NCI-H2196 treated with DMSO at 0.1 percent for 48 hours (cell line): ENCODE measurements around the gene TBC1D1.

Experiments
- DNase-seq: peaks from one replicate; lab custom pipeline; 2025; ENCODE audit not compliant: unreplicated experiment; lab: John Stamatoyannopoulos, UW

TBC1D1 gene

DNA sequence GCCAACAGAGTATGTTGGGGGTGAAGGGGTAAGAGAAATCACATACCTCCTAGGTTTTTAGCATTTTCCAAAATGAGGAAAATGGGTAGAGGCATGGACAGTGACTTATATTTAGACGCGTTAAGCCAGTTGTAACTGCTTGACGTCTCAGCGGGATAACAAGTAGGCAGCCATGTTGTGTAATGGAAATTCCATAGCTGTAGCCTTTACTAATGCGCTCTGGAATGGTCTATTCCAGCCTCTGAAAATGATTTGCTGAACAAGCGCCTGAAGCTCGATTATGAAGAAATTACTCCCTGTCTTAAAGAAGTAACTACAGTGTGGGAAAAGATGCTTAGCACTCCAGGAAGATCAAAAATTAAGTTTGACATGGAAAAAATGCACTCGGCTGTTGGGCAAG lies 204.8 kb downstream of the TBC1D1 start:
- DNase-seq, result no peak

DNA sequence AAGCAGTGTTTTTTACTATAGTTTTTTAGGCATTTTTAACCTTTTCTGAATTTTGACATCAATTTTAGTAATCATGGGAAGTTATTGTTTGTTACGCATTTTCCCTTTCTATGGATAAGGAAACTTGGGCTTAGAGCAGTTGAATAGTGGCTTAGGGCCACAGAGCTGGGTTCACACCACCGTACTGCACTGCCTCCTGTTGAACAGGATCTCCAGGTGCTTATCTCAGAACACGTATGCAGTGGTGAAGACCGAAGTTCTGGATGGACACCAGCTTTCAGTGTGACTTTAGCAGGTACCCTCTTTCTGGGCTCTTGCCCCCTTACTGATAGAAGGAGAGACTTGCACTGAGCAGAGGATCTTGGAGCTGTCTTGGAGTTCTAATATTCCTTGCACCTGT lies 206.9 kb downstream of the TBC1D1 start:
- DNase-seq, result no peak

DNA sequence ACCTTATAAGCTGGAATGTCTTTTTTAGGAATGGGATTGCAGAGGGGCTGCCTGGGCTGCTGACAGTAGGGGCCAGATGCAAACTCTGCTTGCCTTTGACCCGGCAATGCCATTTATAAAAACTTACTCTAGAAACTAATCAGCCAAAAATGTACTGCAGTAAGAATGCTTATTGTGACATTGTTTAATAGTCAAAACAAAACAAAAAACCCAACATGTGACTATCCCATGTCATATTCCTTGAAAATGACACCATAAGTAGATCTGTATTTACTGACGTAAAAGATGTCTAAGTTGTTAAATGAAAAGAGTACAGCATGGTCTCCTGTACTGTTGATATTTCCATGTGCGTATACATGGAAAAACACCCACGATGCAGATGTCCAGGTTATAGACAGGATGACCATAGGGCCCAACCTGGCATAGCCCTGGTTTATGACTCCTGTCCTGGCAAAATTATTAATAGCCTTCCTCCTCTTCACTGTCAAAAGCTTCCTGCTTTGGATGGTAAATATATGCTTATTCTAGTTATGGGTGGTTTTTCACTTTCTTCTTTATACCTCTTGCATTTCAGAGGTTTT lies 208.2 kb downstream of the TBC1D1 start:
- no peak for DNase-seq

DNA sequence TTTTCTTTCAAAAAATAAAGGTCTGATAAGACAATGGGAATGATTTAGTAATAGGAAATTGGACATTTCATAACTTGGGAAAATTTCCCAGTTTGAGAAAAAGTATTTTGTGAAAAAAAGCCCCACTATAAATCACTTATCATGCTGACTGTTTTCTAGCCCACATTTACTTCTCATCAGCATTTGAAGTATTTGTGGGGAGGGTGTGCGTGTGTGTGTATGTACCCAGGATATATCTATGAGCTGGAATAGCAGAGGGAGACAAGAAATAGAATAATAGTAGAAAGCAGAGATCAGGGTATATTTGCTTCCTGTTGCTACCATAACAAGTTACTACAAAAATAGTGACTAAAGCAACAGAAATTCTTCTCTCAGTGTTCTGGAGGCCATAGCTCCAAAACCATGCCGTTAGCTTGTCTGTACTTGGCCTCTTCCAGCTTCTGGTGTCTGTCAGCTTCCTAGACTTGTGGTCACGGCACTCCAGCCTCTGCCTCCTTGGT lies 209.1 kb downstream of the TBC1D1 start:
- no peak for DNase-seq

DNA sequence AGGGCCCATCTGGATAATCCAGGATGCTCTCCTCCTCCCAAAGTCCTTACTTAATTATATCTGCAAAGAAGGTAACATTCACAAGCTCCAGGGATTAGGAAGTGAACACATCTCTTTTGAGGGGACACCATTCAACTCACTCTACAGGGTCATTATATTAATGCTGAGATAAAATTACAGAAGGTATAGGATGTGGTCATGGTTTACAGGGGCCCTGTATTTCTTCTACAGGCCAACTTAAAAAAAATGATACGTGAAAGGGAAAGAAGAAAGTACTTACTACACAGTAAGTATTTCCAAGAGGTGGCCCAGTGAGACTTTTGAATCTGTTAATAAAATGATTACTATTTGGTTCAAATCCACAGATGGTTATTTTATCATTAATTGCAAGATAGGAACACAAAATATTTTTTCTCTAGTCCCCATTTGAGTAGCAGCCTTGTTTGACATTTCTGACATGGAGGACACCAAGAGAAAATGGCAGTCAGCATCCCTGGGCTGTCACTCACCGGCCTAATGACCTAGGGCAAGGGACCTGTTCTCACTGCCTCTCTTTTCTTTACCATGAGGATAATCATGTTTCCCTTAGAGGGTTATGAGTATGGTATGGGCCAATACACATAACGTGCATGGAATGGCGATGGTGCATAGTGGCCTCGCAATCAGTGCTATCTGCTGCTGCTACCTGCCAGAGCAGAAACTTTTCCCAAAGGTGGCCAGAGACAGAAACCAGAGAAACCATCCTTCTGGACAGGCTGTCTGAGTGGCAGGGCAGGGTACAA lies 209.8 kb downstream of the TBC1D1 start:
- DNase-seq, result no peak

DNA sequence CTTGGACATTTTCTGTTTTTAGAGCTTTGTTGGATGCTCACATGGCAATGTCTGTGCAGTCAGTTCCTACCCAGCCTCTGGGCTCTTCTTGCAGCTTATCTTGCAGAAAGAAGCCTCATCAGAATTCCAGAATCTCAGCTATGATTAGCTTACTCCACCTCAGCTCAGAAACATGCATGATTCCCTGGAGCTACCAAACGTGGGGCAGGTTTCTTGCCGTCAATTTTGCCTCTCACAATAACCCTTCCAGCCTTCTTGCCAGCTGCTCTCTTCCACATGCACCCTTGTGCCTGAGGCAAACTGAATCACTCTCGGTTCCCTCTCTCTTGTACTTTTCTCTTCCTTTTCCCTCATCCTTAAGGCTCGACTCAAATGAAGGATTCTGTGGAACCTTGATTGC lies 210.7 kb downstream of the TBC1D1 start:
- no peak for DNase-seq

DNA sequence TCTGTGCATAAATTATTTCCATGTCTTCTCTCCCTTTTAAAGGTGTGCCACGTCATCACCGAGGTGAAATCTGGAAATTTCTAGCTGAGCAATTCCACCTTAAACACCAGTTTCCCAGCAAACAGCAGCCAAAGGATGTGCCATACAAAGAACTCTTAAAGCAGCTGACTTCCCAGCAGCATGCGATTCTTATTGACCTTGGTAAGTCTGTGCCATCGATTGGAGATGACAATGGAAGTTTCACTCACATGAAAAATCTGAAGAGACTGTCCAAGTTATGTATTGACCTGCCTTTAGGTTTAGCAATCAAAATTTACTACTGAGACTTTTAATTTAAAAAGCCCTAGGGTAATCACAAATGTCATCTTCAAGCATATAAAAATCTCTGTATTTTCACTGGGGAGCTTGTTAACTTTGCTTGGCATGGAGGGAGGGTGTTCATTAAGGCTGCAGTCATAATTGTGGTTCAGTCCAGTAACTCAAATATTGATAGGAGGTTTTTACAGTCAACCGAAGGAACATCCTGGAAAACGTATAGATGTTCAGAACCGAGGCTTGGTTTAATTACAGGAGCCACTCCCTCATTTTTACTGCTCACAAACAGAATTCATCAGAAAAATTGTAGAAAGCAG lies 212.2 kb downstream of the TBC1D1 start:
- DNase-seq, result no peak

DNA sequence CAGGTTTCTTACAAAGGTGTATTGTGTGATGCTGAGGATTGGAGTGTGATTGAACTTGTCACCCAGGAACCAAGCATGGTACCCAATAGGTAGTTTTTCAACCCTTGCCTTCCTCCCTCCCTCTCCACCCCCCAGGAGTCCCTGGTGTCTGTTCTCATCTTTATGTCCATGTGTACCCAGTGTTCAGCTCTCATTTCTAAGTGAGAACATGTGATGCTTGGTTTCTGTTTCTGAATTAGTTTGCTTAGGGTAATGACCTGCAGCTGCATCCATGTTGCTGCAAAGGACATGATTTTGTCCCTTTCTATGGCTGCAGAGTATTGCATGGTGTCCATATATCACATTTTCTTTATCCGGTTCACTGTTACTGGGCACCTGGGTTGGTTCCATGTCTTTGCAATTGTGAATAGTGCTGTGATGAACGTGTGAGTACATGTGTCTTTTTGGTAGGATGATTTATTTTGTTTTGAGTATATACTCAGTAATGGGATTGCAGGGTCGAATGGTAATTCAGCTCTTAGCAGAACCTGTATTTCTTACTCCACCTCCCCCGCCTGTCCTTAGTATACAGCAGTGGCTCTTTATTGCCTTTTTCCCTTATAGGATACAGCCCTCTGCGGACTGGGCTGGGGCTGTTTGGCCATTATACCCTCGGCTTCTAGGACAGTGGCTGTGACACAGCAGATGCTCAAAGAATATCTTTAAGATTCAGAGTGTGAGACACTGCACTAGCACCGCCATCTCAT lies 214.8 kb downstream of the TBC1D1 start:
- DNase-seq, result no peak

DNA sequence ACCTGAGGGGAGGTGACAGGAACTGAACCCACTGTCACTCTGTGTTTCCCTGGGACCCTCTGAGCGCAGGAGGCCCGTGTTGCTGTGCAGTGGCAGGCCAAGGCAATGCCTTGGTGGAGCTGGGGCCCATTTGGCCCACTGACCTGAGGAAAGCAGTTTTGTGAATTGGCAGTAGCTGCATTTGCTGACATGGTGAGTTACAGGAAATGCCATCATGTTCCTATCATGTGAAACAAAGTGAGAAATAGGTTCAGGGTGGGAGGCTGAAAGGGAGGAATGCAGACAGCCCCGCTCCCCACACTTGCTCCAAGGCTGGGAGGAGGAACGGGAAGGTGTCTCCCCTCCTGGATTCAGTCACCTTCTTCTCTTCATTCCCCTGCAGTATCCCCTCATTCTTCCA lies 215.4 kb downstream of the TBC1D1 start:
- DNase-seq, result no peak

DNA sequence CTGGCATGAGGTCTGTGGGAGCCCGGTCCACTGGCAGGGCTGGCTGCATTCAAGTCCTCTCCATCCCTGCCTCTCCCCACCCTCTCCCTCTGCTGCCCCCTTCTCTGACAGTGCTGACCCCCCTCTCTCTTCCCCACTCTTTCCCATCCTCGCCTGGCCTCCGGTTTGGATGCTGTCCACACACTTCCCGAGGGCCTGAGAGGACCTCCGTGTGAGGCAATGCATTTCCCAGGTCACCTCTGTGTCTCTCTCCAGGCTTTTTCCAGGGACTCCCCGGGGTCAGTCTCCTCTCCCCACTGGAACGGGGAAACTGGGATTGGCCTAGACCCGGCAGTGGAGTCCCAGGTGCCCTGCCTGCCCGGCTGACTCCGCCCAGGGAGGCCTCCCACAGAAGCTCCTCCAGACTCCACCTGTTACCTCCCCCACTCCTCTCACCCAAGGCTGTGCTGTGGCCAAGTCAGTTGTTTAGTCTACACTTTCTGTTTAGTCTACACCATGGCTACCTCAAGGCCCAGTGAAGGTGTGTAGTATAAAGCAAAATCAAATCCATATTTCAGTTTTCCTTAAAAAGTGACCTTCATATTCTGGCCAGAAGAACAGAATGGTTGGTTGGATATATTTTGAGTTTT lies 216.1 kb downstream of the TBC1D1 start:
- no peak for DNase-seq

DNA sequence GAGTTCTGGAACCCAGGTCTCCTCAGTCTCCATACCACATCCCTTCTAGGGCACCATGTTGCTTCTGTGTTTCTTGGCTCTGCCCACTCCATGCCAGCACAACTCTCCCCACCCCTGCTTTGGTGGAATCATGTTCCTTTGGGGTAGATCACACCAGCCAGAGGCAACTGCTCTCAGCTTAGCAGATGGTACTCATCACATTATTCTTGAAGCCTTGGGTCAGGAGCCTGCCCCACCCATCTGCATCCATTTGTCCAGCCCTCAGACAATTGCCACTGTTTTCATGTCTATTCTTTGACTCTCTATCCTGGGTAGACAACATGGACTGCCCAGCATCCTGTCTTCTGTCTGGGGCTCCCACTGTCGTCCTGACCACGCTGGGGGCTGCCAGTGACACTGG lies 216.9 kb downstream of the TBC1D1 start:
- DNase-seq, result no peak

DNA sequence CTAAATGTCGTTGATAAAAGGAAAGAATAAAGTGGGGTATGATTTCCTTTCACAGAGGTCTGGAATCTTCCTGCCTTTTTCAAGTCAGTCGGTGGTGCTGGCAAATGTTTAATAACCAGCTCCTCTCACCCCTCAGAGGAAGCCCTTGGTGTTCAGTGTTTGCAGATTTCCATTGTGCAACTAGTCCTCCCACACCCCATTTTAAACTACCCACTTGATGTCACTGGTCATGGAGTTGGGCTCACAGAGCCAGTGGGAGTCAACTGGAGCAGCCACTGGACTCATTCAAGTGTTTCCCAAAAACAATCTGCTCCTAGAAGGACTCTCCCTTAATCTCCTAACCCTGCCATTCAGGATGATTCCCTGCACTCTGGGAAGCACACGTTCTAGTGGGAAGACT lies 218.5 kb downstream of the TBC1D1 start:
- no peak for DNase-seq

DNA sequence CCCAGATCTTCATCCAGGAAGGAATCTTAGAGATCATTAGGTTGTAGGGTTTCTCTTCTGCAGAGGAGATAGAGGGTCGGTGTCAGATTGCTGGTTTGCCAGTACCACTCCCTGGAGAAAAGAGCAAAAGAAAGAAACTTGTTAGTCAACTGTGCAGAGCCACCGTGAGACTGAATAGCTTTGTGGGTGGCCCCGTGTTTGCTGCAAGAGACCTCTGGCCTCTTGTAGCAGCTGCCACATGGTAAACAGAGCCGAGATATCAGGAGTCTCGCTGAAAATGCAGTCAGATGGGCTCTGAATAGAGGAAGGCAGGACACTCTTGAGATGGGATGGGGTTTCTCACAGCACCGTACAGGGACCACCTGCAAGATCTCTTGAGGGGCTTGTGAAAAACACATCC lies 219.0 kb downstream of the TBC1D1 start:
- DNase-seq, result no peak

DNA sequence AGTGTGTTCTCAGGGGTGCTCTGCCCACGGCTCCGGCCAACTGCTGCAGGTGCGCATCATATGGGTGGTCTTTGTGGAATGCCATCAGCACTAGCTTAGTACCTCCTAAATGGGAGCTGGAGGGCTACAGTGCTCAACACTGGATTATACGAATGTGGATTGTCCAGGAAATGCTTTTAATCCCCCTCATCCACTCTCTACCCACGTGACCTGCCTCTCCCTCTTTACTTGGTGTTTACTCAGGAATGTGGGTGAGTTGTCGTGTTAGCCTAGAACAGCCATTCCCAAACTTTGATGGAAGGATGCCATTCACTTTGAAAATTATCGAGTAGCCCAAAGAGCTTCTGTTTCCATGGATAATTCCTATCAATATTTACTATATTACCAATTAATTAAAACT lies 220.1 kb downstream of the TBC1D1 start:
- no peak for DNase-seq

DNA sequence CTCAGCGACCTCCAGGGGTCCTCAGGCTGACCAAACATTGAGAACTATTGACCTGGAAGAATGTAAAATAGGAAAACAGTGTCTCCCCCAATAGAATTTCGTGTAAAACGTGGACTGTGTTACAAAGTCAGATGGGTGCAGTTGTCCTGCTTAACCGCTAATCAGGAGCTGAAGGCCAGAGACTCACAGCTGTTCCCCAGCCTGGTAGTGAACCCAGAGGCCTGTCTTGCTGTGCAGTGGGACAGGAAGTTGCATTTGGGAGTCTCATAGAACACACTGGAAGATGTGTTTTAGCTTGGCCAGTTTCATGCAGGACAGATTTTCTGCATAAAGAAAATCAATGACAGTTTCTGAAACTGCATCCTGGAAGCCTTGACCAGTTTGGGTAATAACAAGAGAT lies 220.8 kb downstream of the TBC1D1 start:
- DNase-seq, result no peak

DNA sequence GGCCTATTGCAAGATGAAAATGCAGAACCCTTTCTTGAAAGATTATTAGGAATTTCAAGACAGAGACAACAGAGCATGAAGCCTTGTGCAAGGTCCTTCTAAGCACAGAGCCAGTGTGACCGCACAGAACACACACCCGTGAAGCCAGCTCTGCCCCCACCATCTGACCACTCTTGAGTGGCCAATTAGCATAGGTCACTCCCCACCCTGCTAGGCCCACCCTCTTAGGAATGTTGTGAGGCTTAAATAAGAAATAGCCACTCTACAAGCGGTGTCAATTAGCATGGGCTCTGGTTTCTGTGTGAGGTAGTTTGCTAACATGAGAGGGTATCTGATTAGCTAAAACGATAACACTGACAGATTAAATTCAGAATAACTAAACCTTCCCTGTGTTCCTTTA lies 222.2 kb downstream of the TBC1D1 start:
- DNase-seq, result no peak

DNA sequence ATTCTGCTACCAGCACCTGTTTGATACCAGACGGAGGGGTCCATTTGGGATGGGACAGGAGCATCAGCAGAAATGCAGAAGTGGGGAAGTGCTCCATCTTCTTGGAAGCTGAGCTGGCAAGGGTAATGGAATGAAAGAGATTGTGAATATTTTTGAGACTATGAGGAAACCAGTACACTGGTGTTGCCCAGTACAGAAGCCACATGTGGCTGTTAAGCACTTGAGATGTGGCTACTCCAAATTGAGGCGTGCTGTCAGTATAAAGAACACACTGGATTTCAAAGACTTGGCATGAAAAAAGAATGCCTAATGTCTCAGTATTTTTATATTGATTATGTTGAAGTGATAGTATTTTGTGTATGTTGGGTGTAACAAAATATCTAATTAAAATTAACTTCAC lies 222.7 kb downstream of the TBC1D1 start:
- DNase-seq, result no peak

DNA sequence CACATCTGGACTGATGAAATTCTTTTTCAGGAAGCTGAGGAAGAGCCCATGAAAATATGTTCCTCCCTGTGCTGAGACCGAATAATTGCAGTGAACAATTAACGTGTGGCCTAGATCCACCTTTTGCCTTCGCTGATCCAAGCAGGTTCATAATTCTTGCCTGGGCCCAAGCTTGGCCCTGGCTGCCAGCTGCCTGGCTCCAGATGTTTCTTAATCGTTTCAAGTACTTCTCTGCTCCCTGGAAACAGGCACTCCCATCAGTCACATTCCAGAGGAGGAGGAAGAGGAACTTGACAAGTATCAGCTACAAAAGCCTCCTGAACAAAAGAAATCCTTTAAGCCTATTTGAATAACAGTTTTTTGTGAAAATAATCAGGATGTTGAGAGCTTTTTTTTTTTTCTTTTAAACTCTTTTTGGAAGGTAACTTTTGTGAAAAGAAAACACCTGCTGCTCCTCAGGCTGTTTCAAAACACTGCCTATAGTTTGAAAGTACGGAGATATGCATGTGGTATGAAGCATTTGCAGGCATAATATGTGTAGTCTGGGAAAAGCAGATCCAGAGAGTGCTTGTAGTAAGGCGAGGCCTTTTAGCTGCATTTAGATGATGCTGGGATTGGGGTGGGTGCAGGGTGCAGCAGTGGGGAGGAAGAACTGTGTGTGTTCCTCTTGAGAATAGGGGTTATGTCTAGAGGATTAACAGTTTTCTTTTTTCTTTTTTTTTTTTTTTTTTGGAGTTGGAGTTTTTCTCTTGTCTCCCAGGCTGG lies 223.7 kb downstream of the TBC1D1 start:
- DNase-seq, result no peak

DNA sequence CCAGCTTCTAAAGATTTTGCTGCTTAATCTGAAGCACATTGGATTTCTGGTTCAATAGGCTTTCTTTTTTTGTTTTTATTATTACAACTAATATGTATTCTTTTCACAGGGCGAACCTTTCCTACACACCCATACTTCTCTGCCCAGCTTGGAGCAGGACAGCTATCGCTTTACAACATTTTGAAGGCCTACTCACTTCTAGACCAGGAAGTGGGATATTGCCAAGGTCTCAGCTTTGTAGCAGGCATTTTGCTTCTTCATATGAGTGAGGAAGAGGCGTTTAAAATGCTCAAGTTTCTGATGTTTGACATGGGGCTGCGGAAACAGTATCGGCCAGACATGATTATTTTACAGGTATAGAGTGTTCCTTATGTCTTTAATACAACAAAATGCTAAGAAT lies 224.7 kb downstream of the TBC1D1 start:
- DNase-seq, result no peak

DNA sequence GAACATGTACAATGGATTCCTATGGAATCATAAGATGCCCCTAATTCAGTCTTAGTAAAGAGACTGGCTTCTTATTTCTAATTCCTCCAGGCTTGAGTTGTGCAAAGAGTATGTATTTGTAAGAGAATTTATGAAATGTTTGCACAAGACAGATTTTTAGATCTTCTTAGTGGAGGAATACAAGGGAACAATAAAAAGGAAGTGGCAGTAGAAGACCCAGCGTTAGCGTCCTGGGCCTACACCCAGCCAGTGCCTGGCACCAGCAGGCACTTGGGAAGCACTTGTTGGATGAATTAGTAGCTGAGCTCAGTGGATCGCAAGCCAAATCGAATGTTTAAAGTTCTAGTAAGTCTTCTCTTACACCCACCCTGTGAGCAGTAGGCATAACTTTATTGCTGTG lies 226.7 kb downstream of the TBC1D1 start:
- no peak for DNase-seq
